HuH-7 (cell line): Measurements from ENCODE around the gene TXNDC16.
"Not testable (repeated sequence)": the region's sequence is repeated elsewhere in the genome, so short reads cannot be mapped to it uniquely, and the experiment has no call there.

Experiments
- DNase-seq: peaks from one replicate; pipeline ENCODE4 v3.0.0; 2011; ENCODE audit warnings: low spot score

Gene TXNDC16

DNA sequence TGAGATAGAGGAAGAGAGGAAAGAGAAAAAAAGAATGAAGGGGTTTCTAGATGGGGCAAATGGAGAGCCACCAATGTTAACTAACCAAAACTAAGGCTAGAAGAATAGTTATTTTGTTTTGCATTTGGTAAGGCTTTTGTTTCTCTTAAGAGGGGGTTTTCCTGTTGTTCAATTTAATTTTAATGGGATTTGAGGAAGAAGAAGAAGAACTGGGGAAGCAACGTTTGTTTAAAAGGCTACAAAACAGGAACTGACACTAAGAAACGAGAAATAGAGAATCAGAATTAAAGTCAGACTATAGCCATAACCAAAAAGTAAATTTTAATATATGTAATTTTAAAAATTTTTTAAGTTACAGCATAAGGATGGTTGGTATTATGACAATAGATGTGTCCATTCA, 13.7 kb downstream of the TXNDC16 start:
- DNase-seq, result no peak

DNA sequence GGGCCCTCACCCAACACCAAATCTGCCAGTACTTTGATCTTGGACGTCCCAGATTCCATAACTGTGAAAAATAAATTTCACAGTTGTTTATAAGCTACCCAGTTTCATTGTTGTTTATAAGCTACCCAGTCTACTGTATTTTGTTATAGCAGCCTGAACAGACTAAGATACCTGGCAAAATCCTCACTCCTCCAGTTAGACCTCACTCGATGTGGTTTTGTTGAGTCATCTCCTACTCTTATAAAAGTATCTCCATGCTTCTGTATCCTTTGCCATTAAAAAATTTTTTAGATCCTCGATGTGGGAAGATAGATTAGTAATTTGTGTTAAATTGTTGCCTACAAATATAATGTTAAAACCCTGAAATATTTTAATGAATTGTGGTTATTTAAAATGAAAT, 16.0 kb downstream of the TXNDC16 start:
- no peak for DNase-seq

DNA sequence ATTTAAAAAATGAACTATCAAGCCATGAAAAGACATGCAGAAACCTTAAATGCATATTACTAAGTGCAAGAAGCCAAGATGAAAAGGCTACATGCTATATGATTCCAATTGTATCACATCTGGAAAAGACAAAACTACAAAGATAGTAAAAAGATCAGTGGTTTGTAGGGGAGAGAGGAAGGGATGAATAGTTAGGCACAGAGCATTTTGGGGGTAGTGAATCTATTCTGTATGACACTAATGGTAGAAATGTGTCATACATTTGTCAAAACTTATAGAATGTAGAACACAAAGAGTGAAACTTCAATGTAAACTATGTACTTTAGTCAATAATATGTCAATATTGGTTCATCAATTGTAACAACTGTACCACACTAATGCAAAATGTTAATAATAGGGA, 20.8 kb downstream of the TXNDC16 start:
- no peak for DNase-seq

DNA sequence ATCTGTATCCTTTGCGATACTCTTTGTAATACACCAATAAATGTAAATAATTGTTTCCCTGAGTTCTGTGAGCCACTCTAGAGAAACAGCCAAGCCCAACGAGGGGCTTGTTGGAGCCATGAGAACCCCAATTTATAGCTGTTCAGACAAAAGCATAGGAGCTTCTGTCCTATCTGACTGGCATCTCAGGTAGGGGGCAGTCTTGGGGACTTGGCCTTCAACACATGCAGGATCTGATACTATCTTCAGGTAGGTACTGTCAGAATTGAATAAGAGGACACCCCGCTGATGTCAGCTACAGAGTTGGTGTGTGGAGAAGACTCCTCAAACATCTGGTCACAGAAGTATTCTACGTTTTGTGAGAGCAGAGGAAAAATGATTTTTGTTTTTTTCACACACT, 25.3 kb downstream of the TXNDC16 start:
- no peak for DNase-seq

DNA sequence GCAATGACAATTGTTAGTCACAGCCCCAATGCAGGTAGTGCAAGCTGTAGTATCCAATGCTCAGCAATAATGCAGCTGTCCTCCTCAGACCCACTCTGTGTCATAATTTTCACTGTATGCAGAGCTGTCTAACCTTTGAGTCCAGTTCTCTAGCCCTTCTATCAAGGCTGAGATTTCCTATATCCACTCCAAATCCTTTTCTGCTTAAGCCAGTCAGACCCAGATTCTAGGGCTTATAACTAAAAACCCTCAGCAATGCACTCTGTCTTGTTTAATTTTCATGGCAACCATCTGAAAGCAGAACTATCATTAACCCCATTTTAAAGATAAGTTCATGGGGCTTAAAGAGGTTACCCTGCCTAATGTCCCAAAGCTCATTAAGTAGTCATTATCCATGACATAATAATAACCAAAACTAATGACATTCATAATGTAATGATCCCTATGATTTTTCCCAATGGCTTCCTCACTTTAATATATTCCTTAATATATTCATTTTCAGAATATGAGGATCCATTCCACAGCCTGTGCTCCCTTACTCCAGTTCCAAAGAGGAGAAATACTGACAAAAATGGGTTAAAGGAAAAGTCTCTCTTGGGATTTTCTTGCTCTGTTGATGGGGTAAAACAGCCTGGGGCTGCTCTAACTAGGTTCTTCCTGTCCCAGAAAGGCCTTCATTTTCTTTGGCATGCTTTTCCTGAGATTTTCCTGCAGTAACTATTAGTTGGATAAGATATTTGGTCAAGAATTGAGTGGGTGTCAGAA, 29.5 kb downstream of the TXNDC16 start:
- DNase-seq, result no peak

DNA sequence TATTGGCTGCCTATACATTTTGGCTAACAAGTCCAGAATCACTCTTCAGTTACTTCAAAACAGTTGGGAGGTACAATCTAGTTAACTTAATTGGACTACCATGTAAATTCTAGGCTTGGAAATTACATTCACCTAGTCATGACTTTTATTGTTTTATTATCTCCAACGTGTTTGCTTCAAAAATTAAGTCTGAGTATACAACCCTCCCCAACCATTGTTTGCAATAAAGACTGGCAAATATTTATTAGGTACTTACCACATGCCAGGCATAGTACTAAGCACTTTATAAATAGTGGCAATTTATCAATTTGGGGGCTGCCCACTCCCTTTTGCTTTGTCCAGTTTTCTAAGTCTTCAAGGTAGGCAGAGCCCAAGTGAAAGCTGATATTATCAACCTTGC, 30.3 kb downstream of the TXNDC16 start:
- no peak for DNase-seq

DNA sequence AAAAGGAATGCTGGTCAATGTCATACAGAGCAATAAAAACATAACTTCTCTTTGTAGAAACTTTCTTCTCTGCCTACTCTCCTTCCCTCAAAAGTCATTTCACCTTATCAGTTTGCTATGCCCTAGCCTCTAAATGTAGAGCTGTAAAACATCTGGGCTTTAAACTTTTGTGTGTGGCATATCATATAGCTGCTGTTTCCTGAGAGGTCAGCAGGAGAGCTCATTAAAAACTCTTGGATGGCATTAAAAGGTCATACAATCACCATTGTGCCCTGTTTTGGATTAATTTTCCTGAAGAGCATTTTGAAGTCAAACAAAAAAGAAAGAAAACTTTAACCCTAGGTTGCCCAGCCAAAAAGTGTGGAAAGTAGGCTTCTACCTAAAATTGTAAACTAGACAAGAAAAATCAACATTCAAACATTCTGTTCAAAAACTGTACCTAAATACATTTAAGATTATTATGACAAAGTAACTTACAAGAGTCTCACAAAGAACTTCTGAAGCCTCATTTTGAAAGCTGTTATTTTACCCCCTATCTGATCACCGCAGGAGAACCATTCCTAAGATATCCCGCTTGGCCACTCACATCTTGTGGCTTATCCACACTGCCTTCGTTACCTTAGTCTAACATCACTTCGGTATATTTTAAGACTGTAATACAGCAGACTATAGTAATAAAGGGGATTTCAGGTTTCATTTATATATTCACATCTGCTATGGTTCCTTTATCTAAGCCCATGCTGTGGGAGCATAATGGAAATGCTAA, 38.1 kb downstream of the TXNDC16 start:
- no peak for DNase-seq

DNA sequence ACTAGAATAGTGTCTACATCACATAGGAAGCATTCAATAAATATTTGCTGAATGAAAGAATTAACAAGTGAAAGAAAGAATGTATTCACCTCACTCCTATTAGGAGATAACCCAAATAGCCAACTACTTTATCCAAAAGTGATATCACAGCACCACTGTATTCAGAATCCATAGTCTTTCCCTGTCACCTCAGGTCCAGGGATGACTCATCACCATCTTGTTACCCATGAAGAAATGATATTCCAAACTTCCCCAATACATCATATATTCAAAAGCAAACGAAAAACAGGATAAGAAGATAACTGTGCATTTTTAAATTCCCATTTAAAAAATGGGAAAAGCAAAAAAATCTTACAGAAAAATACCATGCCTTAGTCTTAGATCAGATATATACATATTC, 39.1 kb downstream of the TXNDC16 start:
- no peak for DNase-seq

DNA sequence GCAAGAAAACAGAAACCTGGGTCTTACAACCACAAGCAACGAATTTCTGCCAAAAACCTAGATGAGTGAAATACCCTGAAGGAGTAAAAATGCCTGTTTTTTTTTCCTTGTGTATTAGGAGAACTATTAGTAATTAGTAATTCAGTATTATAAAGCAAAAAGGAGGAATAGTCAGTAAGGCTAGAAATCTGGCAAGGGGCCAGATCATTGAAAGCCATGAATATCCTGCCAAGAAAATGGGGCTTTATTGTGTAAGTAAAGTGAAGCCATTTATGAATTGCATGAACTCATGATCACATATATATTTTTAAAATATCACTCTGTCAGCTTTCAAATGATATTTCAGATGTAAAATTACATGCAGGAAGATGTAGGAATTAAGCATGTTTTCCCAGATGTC, 57.9 kb downstream of the TXNDC16 start:
- DNase-seq, result no peak

DNA sequence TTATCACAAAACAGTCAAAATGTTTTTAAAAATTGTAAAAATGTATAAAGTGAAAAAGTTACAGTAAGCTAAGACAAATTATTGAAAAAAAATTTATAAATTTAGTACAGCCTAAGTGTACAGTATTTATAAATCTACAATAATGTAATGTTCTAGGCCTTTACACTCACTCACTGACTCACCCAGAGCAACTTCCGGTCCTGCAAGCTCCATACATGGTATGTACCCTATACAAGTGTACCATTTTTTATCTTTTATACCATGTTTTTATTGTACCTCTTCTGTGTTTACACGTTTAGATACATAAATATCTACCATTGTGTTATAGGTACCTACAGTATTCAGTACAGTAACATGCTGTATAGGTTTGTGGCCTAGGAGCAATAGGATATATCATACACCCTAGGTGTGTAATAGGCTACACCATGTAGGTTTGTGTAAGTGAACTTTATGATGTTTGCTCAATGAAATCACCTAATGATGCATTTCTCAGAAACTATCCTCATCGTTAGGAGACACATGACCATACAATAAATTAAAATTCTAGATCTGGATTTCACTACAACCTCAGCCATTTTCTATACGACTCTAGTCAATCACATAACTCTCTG, 66.8 kb downstream of the TXNDC16 start:
- DNase-seq, result no peak

DNA sequence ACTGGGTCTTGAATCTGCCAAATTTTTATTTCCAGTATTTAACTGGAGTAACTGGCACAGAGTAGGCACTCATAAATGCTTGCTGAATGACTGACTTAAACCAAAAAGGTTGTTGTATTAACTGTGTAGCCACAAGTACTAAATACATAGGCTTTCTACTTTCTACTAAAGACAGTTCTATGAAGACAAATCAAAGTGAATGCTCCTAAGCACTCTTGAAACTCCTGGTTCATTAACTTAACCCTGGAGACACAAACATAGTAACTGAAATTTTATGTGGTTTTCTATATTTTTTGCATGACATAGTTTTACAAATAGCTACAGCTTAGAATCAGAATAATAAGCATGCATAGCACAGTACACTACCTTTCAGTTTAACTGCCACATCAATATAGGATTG, 70.4 kb downstream of the TXNDC16 start:
- DNase-seq, result no peak

DNA sequence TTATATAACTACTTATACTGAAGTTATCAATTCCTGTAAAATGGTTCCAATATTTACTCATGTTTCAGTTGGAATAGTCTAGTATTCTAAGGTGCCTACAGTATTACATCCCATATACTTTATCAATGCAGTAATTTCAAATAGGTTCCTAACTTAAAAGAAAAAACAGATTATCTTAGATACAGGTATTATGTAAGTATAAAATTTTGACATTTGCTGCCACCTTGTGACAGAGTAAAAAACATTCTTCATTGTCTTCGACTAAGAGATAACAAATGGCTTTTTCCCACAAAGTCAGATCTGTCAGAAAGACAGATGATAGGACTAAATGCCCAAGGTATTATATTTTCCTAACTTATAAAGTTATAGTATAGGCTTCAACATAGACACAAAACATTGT, 78.7 kb downstream of the TXNDC16 start:
- no peak for DNase-seq

DNA sequence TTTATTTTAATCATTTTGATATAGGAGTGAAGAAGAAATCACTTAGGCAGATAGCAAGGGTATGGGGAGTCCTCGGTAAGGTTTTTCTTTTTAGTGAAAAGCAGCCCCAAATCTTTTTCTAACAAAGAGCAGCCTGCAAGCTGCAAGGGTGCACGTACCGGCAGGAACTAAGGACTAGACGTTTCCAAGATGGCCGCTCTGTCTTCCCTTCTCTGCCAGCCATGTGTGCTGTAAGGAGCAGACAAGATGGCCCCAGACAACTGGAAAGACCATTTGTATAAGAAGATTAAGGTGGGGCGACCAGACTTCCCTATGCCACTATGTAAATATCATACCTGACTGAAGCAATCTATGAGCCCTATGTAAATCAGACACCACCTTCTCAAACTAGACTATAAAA, 79.6 kb downstream of the TXNDC16 start:
- DNase-seq, result no peak

DNA sequence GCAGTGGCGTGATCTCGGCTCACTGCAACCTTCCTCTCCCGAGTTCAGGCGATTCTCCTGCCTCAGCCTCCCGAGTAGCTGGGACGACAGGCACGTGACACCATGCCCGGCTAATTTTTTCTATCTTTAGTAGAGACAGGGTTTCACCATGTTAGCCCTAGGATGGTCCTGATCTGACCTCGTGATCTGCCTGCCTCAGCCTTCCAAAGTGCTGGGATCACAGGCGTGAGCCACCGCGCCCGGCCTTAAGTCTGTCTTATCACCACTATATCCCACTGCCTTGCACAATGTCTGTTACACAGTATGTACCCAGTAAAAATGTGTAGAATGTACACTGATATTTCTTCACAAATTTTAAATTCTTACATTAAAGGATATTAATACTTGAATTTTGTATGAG, 80.1 kb downstream of the TXNDC16 start:
- not testable (repeated sequence) for DNase-seq

DNA sequence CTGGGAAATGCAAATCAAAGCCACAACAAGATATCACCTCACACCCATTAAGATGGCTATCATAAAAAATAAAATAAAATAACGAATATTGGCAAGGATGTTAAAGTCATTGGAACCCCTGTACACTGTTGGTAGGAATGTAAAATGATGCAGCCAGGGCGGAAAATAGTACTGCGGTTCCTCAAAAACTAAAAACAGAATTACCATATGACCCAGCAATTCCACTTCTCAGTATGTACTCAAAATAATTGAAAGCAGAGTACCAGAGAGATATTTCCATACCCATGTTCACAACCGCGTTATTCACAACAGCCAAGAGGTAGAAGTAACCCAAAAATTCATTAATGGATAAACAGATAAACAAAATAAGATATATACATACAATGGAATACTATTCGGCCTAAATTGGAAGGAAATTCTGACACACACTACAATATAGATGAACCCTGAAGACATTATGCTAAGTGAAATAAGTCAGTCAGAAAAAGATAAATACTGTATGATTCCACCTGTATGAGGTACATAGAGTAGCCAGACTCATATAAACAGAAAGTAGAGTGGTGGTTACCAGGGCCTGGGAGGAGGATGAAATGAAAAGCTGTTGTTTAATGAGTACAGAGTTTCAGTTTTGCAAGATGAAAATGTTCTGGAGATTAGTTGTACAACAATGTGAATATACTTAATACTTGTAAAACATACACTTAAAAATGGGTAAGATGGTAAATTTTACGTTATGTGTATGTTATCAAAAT, 84.6 kb downstream of the TXNDC16 start:
- no peak for DNase-seq

DNA sequence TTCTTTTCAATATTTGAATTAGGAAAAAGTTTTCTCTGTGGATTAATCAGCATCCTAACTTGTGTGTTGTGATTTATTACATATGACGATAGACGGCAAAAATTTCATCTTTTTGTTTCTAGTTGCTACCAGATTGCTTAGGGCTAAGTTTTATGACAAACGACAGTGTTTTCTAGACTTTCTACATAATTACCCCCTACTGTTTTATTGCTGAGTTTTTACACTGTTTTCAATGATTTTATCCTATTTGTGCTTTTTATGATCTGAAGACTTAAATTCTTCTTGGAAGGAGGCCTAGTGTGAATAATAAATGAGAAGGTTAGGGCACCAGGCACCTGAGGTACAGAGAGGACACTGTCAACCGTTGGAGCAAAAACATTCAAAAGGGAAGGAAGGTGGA, 88.1 kb downstream of the TXNDC16 start:
- no peak for DNase-seq

DNA sequence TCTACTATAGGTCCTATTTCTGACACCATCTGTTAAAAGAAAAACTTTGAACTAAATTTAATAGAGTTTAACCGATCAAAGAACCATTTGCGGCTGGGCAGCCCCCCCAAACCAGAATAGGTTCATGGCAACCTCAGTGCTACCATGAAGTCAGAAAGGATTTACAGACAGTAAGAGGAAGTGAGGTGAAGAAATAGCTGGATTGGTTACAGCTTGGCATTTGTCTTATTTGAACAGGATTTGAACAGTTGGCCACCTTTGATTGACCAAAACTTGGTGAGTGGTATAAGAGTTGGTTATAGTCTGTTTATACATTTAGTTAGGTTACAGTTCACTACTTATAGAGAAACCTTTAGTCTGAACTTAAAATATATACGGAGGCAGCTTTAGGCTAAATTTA, 88.9 kb downstream of the TXNDC16 start:
- no peak for DNase-seq

DNA sequence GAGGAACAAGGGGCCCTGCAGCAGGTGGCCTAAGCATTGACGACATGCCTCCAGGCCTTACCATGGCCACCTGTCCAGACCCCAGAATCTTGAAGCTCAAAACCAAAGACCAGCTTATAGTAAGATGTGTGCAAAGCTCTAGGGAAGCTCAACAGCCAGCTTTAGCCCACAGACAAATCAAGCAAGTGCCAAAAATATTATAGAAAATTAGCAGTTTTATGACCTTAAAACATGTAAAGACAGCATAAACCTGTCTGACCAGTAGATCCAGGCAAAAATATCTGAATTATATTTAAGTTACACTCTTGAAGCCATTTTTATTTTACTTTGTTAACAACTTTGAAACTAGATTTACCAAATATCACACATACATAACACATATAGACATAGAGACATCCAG, 90.6 kb downstream of the TXNDC16 start:
- DNase-seq, result no peak

DNA sequence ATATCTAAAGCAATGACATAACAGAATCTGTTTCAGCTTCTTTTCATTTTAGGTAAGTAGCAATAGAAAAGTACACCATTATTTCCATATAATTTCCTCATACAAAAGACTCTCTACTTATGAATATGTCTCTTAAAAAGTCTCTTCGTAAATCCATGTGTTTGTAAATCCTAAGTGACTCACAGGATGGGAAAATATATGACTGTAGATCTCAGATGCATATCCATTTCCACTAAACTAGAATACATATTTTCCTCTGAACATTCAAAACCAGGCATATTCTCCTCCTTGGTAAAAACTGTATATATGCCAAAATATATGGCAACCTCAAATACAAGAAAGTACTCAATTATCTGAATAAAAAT, 93.6 kb downstream of the TXNDC16 start:
- DNase-seq, result no peak

DNA sequence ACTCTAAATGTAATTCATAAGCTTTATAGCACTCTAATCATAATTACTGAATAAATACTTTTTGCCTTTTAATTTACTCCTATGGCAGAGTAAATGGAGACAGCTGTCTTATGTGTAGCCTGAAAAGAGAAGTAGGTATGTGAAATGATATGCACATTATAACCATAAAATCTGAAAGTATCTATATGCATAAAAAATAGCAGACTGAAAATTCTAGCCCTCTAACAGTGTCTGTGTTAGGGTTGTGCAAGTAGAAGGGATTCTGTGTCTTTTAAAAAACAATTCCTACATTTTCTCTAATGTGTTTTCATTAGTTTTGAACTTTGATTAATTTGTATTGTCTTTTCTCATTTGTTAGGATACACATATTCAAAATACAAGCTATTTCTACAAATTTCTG, 94.9 kb downstream of the TXNDC16 start:
- DNase-seq, result no peak

DNA sequence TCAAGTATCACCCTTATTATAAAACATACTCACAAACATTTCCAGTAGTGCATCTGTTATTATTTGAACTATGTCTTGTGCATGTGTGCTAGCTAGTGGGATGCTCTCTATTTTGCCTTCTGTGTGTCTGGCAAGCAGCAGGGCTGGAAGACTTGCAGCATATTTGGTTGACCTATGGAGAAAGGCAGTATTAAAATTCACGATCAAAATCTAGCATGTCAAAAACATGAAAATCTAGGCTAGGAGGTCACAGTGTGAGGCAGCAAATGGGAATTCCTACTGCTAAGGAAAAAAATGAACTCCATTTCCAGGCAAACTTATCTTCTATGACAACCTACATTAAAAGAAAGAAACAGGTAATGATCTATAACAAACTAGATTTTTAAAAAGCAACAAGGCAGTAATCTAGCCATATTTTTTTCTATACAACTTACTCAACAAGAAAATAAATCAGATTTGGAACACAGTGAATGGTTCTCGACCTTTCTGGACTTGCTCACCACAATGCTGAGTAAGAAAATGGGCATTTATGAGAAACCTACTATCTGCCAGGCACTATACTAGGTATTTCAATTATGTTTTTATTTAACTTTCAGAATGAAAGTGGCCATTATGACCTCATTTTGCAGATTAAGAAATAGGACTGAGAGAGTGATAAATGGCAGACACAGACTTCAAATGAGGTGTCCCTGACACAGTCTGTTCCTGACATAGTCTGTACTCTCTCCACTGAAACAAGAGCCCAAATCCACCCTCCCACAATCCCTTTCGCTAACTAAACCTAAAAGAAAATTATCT, 96.8 kb downstream of the TXNDC16 start:
- no peak for DNase-seq

DNA sequence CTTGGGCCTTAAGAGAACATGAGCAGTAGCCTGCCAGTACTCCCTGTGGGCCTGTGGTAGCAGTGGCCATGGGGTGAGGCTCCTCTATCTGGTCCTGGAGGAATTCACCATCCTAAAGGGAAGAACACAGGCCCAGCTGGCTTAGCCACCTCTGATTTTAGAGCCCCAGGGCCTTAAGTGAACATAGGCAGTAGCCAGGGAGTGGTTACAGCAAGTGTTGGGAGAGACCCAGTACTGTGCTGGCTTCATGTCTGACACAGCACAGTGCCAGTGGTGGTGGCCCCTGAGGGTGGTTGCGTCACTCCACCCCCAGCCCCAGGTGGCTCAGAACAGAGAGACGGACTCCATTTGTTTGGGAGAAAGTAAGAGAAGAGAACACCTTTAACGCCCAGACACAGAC, 105.1 kb downstream of the TXNDC16 start:
- no peak for DNase-seq
